HepG2 (cell line): ENCODE data around the gene MICB. TPM values are rescaled to one million over a fixed set of nuclear protein-coding genes. Genes with fewer than 3 reads are reported as not detected.

Experiments
- FOXK1 ChIP-seq: sonication (generic); formaldehyde crosslinking; IDR thresholded peaks from 2 replicates; pipeline ENCODE4 v1.4.0; 2020; ENCODE audit warnings: low read depth, missing genetic modification reagents, borderline replicate concordance
- GPBP1L1 ChIP-seq: sonication (generic); formaldehyde crosslinking; IDR thresholded peaks from 2 replicates; pipeline ENCODE4 v1.5.0; 2020; ENCODE audit warnings: mild to moderate bottlenecking, missing genetic modification reagents
- HHEX ChIP-seq: IDR thresholded peaks from 2 replicates; pipeline ENCODE4 v1.6.1; 2016; ENCODE audit warnings: control low read depth
- JUND ChIP-seq: sonication (generic); formaldehyde crosslinking; IDR thresholded peaks from 2 replicates; pipeline ENCODE4 v1.8.0; 2022; ENCODE audit warnings: mild to moderate bottlenecking, missing genetic modification reagents
- MTA3 ChIP-seq: sonication (generic); formaldehyde crosslinking; IDR thresholded peaks from 2 replicates; pipeline ENCODE4 v1.4.0; 2020; ENCODE audit warnings: missing genetic modification reagents
- PRPF4 ChIP-seq: fragments of 200-400 bp; formaldehyde crosslinking; IDR thresholded peaks from 2 replicates; pipeline ENCODE4 v1.6.1; 2016; ENCODE audit warnings: low read length, low read depth; ENCODE audit not compliant: poor library complexity, severe bottlenecking
- SIX1 ChIP-seq: sonication (generic); formaldehyde crosslinking; IDR thresholded peaks from 2 replicates; pipeline ENCODE4 v1.4.0; 2020; ENCODE audit warnings: missing genetic modification reagents, borderline replicate concordance
- SOX5 ChIP-seq: IDR thresholded peaks from 2 replicates; pipeline ENCODE4 v1.6.1; 2016; ENCODE audit warnings: borderline replicate concordance
- SP5 ChIP-seq: IDR thresholded peaks from 2 replicates; pipeline ENCODE4 v1.6.1; 2016; ENCODE audit warnings: low read depth, borderline replicate concordance
- UBTF ChIP-seq: sonication (generic); formaldehyde crosslinking; IDR thresholded peaks from 2 replicates; pipeline ENCODE4 v1.4.0; 2020; ENCODE audit warnings: mild to moderate bottlenecking, missing genetic modification reagents
- ZNF333 ChIP-seq: sonication (generic); formaldehyde crosslinking; IDR thresholded peaks from 2 replicates; pipeline ENCODE4 v1.4.0; 2020; ENCODE audit warnings: mild to moderate bottlenecking, missing genetic modification reagents, borderline replicate concordance
- polyA plus RNA-seq, 8 experiments: library from polyadenylated mRNA; depleted of rRNA in 3 of 8; stranded (reverse) in 7 of 8; unstranded in 1 of 8; fragments of >200 nt; fragmentation: Illumina TruSeq in 4 of 8; extraction: Trizol in 4 of 8; gene quantifications; 2 replicates each; pipeline versions ENCODE4 v1.2.1 to v1.2.3, GENCODE V29; 2011 to 2016; ENCODE audit warnings: low read depth in 4 of 8, missing spikeins in 1 of 8, mixed read lengths in 1 of 8; ENCODE audit not compliant: insufficient read depth in 1 of 8
- total RNA-seq, 5 experiments: library from RNA; depleted of rRNA; stranded (reverse); fragments of >200 nt; fragmentation: Illumina TruSeq; extraction: Trizol; gene quantifications; 2 replicates each; pipeline ENCODE4 v1.2.3, GENCODE V29; 2016; ENCODE audit warnings: low read depth in 1 of 5
- TF ChIP-seq, protein P1 (sequence below): sonication (generic); formaldehyde crosslinking; conservative IDR thresholded peaks from 2 replicates; pipeline ENCODE4 v1.8.1; 2023; ENCODE audit warnings: missing genetic modification reagents
- TF ChIP-seq, protein P2 (sequence below): IDR thresholded peaks from 2 replicates; pipeline ENCODE4 v1.6.1; 2016; ENCODE audit warnings: missing biosample characterization, missing genetic modification reagents, low read depth
- TF ChIP-seq, protein P3 (sequence below): sonication (generic); formaldehyde crosslinking; IDR thresholded peaks from 2 replicates; pipeline ENCODE4 v1.8.0; 2022; ENCODE audit warnings: mild to moderate bottlenecking, missing genetic modification reagents; ENCODE audit not compliant: insufficient replicate concordance
- TF ChIP-seq, protein P4 (sequence below): IDR thresholded peaks from 2 replicates; pipeline ENCODE4 v1.4.0; 2020; ENCODE audit warnings: mild to moderate bottlenecking, missing genetic modification reagents

Gene MICB
- total and polyA plus RNA-seq, 2 of the 13 experiments (the other 11 are each of a cell fraction or from before 2014, with no cell fraction given) = 12.5 to 12.8 TPM

DNA sequence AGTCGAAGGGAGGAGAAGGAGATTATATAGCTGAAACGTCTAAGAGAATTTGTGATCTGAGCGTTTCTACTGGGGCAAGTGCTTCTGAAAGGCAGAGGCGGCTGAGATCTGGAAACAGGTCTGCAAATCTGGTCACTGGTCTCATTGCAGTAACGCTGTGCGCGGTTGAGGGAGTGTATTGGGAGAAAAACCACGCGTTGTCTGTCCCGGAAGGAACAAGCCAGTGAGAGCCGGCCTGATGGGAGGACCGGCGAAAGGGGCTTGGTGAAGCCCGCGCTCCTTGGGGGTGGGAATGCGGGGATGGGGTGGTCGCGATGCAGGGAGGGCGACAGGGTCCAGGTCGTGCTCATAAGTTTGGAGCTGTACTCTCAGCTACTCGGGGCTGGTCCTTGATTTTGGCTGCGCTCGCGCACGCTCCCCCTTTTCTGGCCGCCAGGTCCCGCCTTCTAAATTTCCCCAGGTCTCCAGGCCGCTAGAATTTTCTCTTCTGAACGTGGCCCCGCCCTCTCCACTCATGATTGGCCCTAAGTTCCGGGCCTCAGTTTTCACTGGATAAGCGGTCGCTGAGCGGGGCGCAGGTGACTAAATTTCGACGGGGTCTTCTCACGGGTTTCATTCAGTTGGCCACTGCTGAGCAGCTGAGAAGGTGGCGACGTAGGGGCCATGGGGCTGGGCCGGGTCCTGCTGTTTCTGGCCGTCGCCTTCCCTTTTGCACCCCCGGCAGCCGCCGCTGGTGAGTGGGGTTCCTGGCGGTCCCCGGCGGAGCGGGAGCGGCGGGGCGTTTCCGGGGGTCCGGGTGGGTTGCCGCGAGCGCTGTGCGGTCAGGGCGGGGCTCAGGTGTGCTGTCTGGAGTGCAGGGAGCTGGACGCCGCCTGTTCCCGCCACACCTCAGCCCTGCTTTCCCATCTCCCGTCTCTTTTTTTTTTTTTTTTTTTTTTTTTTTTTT is at the start of gene MICB (continued):
- TF ChIP-seq ZNF333 (CRISPR knock-in tag) (no peak), MTA3 (CRISPR knock-in tag) (no peak), SIX1 (no peak), FOXK1 (CRISPR knock-in tag) (0 out of 2 replicates have a peak, but pooled peaks have one; percentile 16), GPBP1L1 (no peak), HHEX (no peak), SP5 (CRISPR knock-in tag) (peak; percentile 40; the same call in 1 of the 2 replicates), PRPF4 (no peak), SOX5 (CRISPR knock-in tag) (no peak), JUND (CRISPR knock-in tag) (no peak), UBTF (CRISPR knock-in tag) (0 out of 2 replicates have a peak, but pooled peaks have one; percentile 18)
- TF ChIP-seq, protein P1, sequence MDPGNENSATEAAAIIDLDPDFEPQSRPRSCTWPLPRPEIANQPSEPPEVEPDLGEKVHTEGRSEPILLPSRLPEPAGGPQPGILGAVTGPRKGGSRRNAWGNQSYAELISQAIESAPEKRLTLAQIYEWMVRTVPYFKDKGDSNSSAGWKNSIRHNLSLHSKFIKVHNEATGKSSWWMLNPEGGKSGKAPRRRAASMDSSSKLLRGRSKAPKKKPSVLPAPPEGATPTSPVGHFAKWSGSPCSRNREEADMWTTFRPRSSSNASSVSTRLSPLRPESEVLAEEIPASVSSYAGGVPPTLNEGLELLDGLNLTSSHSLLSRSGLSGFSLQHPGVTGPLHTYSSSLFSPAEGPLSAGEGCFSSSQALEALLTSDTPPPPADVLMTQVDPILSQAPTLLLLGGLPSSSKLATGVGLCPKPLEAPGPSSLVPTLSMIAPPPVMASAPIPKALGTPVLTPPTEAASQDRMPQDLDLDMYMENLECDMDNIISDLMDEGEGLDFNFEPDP = no peak
- TF ChIP-seq, protein P2, sequence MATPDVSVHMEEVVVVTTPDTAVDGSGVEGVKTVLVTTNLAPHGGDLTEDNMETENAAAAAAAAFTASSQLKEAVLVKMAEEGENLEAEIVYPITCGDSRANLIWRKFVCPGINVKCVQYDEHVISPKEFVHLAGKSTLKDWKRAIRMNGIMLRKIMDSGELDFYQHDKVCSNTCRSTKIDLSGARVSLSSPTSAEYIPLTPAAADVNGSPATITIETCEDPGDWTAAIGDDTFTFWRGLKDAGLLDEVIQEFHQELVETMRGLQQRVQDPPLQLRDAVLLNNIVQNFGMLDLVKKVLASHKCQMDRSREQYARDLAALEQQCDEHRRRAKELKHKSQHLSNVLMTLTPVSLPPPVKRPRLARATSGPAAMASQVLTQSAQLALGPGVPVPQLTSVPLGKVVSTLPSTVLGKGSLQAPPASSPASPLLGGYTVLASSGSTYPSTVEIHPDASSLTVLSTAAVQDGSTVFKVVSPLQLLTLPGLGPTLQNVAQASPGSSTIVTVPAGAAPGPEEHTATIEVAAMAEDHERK (CRISPR knock-in tag) = no peak
- TF ChIP-seq, protein P3, sequence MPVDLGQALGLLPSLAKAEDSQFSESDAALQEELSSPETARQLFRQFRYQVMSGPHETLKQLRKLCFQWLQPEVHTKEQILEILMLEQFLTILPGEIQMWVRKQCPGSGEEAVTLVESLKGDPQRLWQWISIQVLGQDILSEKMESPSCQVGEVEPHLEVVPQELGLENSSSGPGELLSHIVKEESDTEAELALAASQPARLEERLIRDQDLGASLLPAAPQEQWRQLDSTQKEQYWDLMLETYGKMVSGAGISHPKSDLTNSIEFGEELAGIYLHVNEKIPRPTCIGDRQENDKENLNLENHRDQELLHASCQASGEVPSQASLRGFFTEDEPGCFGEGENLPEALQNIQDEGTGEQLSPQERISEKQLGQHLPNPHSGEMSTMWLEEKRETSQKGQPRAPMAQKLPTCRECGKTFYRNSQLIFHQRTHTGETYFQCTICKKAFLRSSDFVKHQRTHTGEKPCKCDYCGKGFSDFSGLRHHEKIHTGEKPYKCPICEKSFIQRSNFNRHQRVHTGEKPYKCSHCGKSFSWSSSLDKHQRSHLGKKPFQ (CRISPR knock-in tag) = no peak
- TF ChIP-seq, protein P4, sequence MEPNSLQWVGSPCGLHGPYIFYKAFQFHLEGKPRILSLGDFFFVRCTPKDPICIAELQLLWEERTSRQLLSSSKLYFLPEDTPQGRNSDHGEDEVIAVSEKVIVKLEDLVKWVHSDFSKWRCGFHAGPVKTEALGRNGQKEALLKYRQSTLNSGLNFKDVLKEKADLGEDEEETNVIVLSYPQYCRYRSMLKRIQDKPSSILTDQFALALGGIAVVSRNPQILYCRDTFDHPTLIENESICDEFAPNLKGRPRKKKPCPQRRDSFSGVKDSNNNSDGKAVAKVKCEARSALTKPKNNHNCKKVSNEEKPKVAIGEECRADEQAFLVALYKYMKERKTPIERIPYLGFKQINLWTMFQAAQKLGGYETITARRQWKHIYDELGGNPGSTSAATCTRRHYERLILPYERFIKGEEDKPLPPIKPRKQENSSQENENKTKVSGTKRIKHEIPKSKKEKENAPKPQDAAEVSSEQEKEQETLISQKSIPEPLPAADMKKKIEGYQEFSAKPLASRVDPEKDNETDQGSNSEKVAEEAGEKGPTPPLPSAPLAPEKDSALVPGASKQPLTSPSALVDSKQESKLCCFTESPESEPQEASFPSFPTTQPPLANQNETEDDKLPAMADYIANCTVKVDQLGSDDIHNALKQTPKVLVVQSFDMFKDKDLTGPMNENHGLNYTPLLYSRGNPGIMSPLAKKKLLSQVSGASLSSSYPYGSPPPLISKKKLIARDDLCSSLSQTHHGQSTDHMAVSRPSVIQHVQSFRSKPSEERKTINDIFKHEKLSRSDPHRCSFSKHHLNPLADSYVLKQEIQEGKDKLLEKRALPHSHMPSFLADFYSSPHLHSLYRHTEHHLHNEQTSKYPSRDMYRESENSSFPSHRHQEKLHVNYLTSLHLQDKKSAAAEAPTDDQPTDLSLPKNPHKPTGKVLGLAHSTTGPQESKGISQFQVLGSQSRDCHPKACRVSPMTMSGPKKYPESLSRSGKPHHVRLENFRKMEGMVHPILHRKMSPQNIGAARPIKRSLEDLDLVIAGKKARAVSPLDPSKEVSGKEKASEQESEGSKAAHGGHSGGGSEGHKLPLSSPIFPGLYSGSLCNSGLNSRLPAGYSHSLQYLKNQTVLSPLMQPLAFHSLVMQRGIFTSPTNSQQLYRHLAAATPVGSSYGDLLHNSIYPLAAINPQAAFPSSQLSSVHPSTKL (CRISPR knock-in tag) = peak; percentile 32; the same call in 1 of the 2 replicates
